Stimulated activated CD8-positive, alpha-beta memory T cell treated with anti-CD3 and anti-CD28 coated beads, Interleukin-4, amount 100 ng/mL, for 24 hours (primary cell): ENCODE results near the gene HEXIM1.

ENCODE experiments used
- DNase-seq: peaks from one replicate; pipeline ENCODE4 v3.0.0-alpha.2; 2020; ENCODE audit warnings: low read depth

Gene HEXIM1, protein sequence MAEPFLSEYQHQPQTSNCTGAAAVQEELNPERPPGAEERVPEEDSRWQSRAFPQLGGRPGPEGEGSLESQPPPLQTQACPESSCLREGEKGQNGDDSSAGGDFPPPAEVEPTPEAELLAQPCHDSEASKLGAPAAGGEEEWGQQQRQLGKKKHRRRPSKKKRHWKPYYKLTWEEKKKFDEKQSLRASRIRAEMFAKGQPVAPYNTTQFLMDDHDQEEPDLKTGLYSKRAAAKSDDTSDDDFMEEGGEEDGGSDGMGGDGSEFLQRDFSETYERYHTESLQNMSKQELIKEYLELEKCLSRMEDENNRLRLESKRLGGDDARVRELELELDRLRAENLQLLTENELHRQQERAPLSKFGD

DNA sequence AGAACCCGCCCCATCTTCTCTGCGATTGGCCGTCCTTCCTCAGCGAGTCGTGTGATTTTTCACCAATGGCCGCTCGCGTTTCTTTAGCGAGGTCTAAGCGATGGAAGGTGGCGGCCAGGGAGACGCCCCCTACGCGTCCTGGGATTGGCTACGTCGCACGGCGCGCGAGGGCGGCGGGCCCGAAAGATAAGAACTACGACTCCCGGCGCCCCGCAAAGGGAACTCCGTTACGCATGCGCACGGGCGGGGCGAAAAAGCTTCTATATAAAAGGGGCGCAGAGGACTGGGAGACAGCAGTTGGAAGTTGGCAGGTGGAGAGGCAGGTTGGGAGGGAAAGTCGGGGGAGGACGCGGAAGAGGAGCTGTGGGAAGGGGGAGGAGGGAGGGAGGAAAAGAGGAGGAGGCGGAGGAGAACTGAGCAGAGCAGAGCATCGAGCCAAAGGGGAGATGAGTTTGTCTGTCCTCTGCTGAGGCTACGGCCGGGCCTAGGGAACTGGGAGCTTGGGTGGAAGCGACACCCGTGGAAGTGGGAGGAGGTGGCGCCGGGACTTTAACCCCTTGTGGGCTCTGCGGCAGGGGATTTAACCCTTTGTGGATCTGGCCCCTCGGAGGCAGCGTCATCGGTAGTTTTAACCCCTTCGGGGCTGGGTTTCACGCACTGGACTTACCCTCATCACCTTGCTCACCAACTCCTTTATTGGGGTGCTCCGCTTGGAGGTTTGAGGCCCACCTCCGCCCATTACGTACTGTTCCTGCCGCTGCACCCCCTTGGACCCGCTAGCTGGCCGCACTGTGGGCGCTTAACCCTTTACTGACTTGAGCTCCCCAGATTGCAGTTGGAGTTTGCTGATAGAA, at the start of gene HEXIM1:
Gene HEXIM1 (plus strand): TSS at position 293 of the 854 bp plus-strand sequence. CDS start 716 bp downstream, outside the sequence.
- DNase-seq: peak; percentile 97

DNA sequence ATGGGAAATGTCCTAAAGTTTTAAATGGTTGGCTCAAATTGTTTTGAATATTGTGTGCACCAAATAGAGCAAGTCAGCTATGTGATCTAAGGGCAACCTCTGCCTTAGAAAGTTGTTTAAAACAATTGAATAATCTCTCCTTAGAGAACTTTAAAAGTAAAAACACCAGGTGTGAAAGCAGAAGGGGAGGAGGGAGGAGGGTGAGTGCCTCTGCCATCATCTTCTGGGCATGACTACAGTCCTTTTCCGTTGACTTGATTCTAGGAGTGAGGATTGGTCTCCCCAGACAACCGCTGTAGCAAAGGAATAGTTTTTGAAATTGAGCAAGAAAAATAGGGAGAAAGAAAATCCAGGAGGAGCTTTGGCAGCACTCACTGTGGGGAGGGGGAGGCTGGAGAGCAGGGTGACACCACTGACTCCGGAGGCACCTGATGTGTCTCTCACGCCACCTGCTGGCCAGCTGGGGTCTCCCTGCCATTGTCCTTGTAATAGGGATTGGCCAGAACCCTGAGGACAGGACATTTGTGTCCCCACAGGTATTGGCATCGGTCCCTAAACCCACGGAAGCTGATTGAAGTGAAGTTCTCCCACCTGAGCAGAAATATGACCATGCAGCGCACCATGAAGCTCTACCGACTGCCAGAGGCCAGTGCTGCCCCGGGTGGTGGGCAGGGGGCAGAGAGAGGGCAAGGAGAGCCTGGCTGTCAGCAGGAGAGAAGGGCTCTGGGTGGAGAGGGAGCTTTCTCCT, 49.2 kb upstream of the HEXIM1 start:
- DNase-seq: peak; percentile 64

DNA sequence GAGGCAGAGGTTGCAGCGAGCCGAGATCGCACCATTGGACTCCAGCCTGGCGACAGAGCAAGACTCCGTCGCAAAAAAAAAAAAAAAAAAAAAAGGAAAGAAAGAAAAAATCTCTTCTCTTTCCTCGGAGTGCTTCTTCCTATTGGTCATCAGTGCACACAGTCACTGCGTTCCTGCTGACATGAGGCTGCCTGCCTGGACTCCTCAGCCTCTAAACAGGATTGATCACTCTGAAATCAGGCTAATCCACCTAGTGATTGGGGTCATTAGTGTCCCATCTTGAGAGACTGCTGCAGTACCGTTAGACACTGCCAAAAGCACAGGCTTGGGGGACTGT, 46.8 kb upstream of the HEXIM1 start:
- no peak for DNase-seq

DNA sequence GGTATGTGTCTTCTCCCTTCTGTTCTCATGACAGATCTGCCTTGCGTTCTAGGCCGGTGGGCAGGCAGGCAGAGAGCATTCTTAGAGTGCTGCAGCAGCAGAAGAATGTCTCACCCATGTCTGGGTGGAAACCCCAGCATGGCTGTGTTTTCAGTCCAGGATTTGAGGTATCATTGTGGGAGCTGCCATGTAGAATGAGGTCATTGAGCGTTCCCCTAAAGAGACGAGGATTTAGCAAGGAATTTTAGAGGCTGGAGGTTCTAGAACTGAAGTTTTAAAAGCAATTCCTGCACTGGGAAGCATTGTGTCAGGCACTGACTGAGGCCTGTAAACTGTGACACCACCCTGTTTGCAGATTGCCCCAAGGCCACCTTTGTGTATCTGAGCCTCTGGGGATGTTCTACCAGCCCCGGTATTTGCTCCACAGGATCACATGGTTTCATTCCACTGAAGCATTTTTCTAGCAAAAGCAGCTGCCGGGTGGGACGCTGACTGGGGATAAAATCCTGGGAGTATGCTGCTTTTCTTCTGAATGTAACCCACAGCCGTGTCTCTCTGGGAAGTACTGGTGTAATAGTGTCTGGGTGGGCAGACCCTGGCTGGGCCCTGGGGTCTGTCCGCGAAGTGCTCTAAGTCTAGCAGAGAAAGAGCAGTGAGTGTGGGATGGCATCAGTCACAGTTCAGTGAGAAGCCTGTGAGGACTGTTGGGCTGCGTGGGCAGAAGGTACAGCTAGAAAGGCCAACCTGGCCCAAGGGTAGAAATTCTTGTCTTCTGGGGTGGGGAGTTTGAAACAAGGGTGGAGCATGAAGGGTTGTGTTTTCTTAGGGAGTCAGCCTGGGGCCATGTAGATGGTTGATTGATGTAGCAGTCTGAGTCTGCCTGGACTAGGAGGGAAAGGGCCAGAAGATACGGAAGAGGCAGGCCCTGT, 46.1 kb upstream of the HEXIM1 start:
- no peak for DNase-seq

DNA sequence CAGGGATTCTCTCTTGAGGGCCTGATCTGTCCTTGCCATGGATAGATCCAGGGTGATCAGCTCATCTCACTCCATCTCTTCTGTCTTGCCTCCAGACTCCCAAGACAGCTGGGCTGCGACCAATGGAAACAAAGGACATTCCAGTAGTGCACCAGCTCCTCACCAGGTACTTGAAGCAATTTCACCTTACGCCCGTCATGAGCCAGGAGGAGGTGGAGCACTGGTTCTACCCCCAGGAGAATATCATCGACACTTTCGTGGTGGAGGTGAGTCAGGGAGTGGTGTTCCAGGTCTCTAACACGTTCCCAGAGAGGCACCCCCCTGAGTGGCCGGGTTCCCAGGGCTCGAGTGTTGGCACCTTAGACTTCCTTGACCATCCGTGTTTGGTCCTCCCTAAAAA, 45.4 kb upstream of the HEXIM1 start:
- no peak for DNase-seq

DNA sequence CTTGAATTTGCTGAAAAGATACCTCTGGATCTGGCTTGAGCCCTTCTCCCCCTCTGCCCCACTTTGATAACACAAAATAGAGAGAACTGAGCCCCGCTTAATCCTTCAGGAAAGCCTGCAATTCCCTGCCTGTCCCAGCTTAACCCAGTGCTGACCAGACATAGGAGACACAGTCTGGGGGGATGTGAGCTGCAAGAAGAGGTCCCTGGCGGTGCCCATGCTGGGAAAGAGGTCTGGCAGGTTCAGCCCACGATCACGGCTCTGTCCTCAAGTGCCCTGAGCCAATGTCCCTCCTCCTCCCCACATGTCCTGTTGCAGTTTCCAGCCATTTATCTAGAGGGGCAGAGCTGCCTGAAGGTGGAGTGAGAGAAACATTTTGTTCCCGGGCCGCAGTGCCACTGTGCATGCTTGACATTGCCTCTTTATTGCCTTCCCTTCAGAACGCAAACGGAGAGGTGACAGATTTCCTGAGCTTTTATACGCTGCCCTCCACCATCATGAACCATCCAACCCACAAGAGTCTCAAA, 44.9 kb upstream of the HEXIM1 start:
- no peak for DNase-seq

DNA sequence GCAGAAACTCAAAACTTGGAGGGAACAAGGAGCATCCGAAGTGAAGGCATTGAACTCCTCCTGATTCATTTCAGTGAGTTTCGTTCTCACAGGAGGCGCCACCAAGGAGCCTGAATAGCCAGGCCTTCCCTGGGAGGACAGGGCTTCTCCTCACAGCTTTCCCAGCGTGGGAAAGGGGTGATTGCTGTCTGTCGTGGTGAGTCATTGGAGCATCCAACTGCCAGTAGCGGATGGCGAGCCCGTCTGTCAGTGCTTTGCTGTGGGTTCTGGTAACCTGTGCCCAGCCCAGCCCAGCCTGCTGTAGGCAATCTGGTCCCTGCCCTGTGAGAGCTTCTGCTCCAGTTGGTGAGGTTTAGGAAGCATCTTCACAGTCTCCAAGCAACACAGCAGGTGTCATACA, 44.2 kb upstream of the HEXIM1 start:
- DNase-seq: no peak

DNA sequence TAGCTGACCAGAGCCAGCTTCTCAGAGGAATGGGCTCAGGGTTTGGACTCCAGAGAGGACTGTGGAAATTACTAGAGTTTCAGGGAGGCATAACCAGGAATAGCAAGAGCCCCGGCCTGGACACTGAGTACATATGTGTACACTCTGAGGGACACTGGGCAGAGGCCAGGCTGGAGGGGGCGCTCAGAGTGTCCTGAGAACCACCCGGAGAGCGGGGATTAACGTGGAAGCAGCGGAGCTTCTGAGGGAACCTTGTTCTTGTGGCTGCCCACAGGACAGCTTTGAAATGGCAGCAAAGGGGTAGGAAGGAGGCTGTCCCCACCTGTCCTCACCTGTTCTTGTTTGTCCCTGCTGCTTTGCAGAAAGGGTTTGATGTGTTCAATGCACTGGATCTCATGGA, 43.8 kb upstream of the HEXIM1 start:
- DNase-seq: no peak

DNA sequence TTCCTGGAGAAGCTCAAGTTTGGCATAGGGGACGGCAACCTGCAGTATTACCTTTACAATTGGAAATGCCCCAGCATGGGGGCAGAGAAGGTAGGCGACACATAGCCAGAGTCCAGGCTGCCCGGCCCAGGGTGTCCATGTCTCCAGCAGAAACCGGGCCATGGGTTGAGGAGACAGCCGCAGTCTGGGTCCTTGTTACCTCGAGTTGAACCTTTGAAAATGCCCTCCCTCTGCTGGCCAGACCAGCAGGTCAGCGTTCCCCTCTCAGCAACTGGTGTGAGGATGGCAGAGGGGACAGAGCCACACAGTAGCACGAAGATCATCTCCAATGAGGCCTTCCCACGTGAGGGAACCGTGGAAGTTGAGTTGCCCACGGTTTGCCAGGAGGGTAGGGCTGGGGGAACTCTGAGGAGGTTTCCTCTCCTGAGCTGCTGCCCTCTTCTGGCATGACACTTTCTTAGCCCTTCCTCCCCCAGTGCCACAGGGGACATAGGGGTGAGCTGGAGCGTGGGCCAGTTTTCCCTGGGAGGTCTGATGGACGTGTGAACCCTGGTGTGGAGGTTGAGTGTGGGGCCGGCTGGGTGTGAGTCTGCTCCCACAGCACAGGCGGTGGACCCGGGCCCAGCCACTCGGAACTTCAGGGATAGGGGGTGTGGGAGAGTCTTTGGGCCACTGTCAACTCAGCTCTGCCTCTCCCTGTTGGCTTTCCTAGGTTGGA, 43.2 kb upstream of the HEXIM1 start:
- DNase-seq: no peak

DNA sequence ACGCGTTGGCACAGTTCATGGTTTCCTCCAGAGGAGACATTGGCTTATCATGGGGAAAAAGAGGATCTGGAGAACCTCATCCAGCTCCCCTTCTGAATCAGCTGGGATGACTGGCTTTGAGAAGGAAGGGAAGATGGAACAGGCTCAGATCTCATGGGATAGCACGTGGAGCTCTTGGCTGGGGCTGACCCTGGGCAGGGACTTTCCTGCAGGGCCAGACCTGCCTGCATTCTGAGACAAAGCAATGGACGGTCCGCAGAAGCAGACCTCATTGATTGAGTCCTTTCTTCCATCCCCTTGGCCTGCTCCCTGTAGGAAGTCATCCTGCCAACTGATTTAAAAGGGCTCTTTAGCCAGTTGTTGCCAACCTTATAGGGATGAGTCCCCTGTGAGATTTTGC, 42.2 kb upstream of the HEXIM1 start:
- DNase-seq: no peak

DNA sequence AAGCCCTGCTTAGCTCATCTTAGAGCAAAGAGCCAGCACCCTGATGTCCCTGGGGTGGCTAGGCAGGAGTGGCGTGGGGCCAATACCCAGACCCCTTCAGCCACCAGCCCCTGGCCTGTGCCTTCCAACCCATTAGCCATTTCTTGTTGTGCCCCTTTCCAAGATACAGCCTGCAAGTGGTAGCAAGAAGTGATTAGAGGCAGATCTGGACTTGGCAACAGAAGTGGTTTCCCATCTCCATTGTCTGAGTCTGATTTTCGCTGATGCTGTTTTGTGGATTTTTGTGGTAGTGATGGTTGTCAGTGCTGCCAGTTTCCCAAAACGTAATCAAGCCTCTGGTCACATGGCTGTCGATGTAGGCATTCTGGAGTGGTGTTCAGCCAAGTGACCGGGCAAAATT, 41.7 kb upstream of the HEXIM1 start:
- no peak for DNase-seq

DNA sequence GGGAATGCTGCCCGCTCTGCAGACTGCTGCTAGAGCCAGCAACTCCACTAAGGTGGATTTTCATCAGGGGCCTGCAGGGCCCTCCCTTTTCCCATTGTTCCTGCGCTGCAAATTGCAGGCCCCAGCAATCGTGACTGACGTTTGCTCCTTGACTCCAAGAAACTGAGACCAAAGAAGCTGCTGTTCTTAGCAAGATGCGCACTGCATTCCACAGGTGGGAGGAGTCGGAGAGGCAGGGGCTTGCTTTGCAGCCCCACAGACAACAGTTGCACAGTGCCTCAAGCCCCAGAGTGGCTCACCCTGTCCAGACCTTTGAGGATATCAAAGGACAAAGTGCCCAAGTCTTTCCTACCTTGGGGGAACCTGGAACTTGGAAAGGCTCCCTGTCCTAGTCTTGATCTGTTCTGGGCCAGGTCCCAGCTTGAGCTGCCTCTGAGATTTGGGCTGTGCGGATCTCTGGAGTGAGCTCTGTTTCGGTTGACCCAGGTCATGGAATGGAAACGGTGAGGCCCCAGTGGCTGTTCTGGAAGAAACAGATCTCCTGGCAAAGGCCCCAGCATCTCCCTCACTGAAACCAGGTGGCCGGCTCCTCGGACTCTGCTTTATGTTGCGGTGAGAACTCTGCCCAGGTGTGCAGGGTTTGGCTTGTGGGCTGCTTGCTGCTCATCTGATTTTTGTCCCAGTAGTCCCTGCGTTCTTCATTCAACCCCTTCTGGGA, 40.8 kb upstream of the HEXIM1 start:
- DNase-seq: no peak

DNA sequence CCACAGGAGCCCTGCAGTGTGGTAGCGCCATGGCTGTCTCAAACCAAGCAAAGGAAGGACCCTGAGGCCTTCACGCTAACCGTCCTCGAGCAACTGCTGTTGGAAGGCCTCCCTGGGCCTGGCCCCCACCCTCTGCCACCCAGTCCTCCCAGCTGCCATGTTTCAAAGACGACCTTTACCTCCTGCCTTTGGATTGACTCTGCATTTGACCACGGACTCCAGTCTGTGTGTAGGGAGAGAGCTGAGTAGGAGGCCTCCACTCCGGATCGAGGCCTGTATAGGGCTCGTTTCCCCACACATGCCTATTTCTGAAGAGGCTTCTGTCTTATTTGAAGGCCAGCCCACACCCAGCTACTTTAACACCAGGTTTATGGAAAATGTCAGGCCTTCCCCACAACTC, 40.2 kb upstream of the HEXIM1 start:
- no peak for DNase-seq

DNA sequence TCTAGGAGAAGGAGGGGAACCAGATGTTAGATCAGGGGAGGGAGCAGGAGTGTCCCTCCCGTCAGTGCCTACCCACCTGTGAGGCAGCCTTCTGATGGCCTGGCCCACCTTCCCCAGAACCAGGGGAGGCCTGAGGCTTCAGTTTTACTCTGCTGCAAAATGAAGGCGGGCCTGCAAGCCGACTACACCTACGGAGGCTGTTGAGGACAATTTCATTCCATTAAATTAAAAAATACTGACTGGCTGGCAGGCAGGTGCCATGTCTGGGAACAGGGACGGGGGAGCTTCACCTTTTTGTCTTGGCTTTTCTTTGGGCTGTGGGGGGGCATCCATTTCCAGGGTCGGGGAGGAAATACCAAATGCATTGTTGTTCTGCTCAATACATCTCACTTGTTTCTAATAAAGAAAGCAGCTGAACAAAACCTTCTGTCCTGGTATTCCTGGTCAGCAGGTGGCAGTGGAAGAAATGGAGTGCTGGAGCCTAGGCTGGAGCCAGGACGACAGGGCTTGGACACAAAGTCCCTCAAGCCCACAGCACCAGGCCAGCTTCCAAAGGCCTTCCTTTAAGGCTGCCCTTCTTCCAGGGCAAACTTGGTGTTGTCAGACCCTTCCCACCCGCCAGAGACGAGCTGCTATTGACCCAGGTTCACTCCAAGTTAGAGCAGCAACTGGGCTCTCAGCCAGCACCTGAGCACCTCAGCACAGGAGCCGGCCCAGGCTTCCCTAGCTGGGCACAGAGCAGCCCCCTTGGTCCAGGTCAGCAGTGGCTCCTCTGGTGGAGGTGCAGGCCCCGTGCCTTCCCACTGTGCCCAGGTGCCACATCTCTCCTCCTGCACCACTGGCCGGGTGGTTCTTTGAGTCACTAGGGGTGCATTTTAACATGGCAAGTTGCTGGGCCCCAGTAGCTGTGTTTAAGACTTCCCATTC, 39.4 kb upstream of the HEXIM1 start:
- DNase-seq: no peak

DNA sequence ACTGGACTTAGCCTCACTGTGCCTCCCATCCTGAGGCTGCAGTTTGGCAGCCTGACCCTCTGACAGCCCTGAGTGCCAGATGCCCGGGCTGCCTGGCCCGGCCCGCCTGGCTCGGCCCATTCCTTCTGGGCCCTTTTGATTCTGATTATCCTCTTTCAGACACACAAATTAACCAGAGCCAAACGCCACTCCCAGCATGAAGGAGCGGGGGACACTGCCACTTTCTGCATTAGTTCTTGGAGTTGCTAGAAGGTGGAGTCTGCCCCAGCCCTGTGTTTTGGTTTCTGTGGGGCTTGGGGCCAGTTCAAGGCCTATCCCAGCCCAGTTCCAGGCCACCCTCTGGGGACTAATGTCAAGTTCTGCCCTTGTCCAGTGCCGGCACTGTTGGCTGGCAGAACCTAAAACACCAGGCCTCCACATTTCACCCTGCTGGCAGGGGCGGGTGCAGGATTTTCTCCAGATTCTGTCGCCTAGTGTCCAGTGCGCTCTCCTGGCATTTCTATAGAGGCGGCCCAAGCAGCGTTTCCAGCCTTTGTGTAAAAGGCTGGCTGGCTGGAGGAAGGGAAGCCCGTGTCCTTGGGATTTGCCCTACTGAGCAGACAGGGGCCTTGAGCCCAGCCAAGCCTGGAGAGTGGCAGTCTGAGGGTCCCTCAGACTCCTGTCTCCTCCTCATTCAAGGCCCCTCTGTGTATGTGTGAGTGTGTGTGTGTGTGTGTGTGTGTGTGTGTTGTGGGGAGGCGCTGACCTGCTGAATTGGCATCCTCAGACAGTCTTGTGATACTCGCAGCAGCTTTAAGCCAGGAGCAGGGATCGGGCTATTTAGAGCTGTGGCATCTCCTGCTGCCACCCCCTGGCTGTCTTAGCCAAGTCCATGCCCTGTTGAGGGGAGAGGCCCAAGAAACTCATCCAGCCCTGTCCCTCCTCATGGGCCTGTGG, 37.3 kb upstream of the HEXIM1 start:
- DNase-seq: no peak

DNA sequence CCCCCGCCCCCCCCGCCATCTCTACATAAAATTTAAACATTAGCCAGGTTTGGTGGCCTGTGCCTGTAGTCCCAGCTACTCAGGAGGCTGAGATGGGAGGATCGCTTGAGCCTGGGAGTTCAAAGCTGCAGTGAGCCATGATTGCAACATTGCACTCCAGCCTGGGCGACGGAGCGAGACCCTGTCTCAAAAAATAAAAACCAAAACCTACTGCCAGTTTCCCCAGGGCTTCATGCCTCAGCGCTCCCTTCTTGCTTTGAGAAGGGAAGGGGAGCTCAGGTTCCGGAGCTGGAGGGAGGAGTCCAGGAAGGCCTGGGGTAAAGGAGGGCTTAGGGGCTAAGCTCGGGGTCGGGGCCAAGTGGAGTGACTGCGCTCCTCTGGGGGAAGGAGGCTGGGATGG, 36.4 kb upstream of the HEXIM1 start:
- no peak for DNase-seq

DNA sequence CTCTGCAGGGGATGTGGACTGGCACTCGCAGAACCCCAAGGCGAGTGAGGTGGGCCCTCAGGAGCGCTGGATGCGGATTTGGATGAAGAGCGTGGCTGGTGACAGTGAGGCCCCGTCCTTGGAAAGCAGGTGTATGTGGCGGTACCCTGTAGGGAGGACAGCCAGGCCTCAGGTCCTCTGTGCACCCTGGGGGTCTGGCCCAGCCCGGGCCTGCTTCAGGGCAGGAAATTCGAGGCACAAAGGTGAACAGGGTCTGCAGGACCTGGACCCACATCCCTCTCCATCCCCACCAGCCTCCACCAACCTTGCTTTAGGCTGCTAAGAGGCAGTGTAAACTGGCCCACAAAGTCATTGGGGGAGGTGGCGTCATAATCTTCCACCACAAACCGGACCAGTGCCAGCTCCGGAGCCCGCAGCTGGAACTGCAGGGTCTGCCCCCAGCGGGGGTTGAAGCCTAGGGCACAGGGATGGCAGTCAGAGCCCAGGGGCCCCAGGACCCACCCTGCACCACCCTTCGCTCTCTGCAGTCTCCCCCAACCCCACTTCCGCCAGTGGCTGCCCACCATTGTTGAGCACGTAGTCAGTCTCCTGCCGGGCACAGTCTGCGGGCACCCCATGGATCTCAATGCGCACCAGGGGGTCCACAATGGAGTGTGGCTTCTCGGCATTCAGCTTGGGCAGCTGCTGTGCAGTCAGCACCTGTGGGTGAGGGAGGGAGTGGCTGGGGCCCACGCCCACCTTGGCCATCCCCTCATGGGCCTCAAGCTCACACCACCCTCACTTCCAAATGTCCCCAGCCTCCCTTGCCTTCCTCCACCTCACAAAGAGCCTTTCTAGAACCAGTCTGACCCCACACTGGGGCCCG, 35.5 kb upstream of the HEXIM1 start:
- no peak for DNase-seq
